Measurements from ENCODE around the gene MAP2K5.

Gene MAP2K5

GRCh38 chr15:67834581-67835296 is 292.2 kb downstream of the MAP2K5 start:
- TF ChIP-seq CREB5 (CRISPR knock-in tag; IDR thresholded peaks at IDR 0.05; ENCODE audit: low read depth) (no peak), TSHZ2 (CRISPR knock-in tag; IDR thresholded peaks at IDR 0.05) (no peak), ARNTL (CRISPR knock-in tag; IDR thresholded peaks at IDR 0.05; ENCODE audit: borderline replicate concordance, low read depth) (no peak), TOX (CRISPR knock-in tag; IDR thresholded peaks at IDR 0.05; ENCODE audit: borderline replicate concordance) (no peak), ZFP3 (CRISPR knock-in tag; IDR thresholded peaks at IDR 0.05) (no peak), SNAI2 (CRISPR knock-in tag; IDR thresholded peaks at IDR 0.05) (no peak), ZFP30 (CRISPR knock-in tag; IDR thresholded peaks at IDR 0.05) (no peak), CSDC2 (CRISPR knock-in tag; IDR thresholded peaks at IDR 0.05) (no peak), ISL1 (CRISPR knock-in tag; IDR thresholded peaks at IDR 0.05) (no peak), BACH2 (CRISPR knock-in tag; IDR thresholded peaks at IDR 0.05; ENCODE audit: borderline replicate concordance) (no peak), PATZ1 (CRISPR knock-in tag; IDR thresholded peaks at IDR 0.05; ENCODE audit: borderline replicate concordance) (no peak), ZC3H10 (CRISPR knock-in tag; IDR thresholded peaks at IDR 0.05) (no peak), TCF4 (CRISPR knock-in tag; IDR thresholded peaks at IDR 0.05; ENCODE audit: borderline replicate concordance) (no peak), RARB (CRISPR knock-in tag; IDR thresholded peaks at IDR 0.05) (no peak)
- no peak for ATAC-seq

GRCh38 chr15:67835297-67836133 is 293.0 kb downstream of the MAP2K5 start:
- TF ChIP-seq CREB5 (CRISPR knock-in tag; IDR thresholded peaks at IDR 0.05; ENCODE audit: low read depth) (no peak), RARB (CRISPR knock-in tag; IDR thresholded peaks at IDR 0.05) (no peak), ARNTL (CRISPR knock-in tag; IDR thresholded peaks at IDR 0.05; ENCODE audit: borderline replicate concordance, low read depth) (no peak), ESRRG (CRISPR knock-in tag; IDR thresholded peaks at IDR 0.05) (no peak), ZNF8 (CRISPR knock-in tag; IDR thresholded peaks at IDR 0.05) (no peak), ZC3H10 (CRISPR knock-in tag; IDR thresholded peaks at IDR 0.05) (no peak)
- no peak for ATAC-seq

- TF ChIP-seq CSRNP3 (CRISPR knock-in tag; IDR thresholded peaks at IDR 0.05) (no peak), PATZ1 (CRISPR knock-in tag; IDR thresholded peaks at IDR 0.05; ENCODE audit: borderline replicate concordance) (no peak), PPARA (CRISPR knock-in tag; IDR thresholded peaks at IDR 0.05; ENCODE audit: borderline replicate concordance) (no peak), ISL1 (CRISPR knock-in tag; IDR thresholded peaks at IDR 0.05) (no peak), ZNF70 (CRISPR knock-in tag; IDR thresholded peaks at IDR 0.05) (no peak), ZNF8 (CRISPR knock-in tag; IDR thresholded peaks at IDR 0.05) (no peak), RARB (CRISPR knock-in tag; IDR thresholded peaks at IDR 0.05) (no peak), TSHZ2 (CRISPR knock-in tag; IDR thresholded peaks at IDR 0.05) (no peak), GLIS3 (CRISPR knock-in tag; IDR thresholded peaks at IDR 0.05) (no peak), ZFP3 (CRISPR knock-in tag; IDR thresholded peaks at IDR 0.05) (no peak), ZFP30 (CRISPR knock-in tag; IDR thresholded peaks at IDR 0.05) (no peak), OSR1 (CRISPR knock-in tag; IDR thresholded peaks at IDR 0.05) (no peak), TCF4 (CRISPR knock-in tag; IDR thresholded peaks at IDR 0.05; ENCODE audit: borderline replicate concordance) (no peak)
- ATAC-seq = no peak
Observed at GRCh38 chr15:67836134-67836455, 293.6 kb downstream of the MAP2K5 start.
